HCT116 (cell line): ENCODE measurements around the gene ROCK1. TPM values are rescaled to one million over a fixed set of nuclear protein-coding genes. Genes with fewer than 3 reads are reported as not detected.

Experiments
- ATAC-seq: fragments of 200-7000 bp; cut with Tn5 transposase; 2 replicates; pipeline ENCODE4 v1.9.1; 2020; ENCODE audit warnings: mild to moderate bottlenecking, moderate library complexity
- BruUV-seq: library from RNA; stranded (reverse); fragments of 400-500 nt; replicated peaks from 2 replicates; lab custom pipeline; 2021; lab: Mats Ljungman, UMichigan
- CTCF ChIA-PET: fragments of 300-600 bp; sonication (Branson Sonifier 250); formaldehyde crosslinking; loops from one replicate; lab custom pipeline; 2021; ENCODE audit warnings: antibody characterized with exemption; lab: Charles Lee
- POLR2A ChIA-PET: fragments of 300-600, 350-600 bp; sonication (Branson Sonifier 250); formaldehyde crosslinking; loops from one replicate; lab custom pipeline; 2021; ENCODE audit warnings: antibody characterized with exemption; lab: Charles Lee
- RAD21 ChIA-PET, 2 experiments: fragments of 300-600 bp; sonication (Branson Sonifier 250); formaldehyde crosslinking; loops; one replicate each; lab custom pipeline; 2023; ENCODE audit warnings: low total read pairs in 2 of 2; ENCODE audit not compliant: uncharacterized antibody in 2 of 2, unreplicated experiment in 2 of 2, low non-redundant PET in 1 of 2; lab: Charles Lee
- DNase-seq: peaks from one replicate; pipeline ENCODE4 v3.0.0-alpha.2; 2010; ENCODE audit warnings: low read depth, low spot score
- H2AFZ ChIP-seq: fragments of 200-600 bp; shearing (Covaris generic), sonication (generic); 2 replicates; pipeline ENCODE4 v1.6.1; 2017; ENCODE audit warnings: low read depth, mixed run types, mixed read lengths, antibody characterized with exemption, low read length; ENCODE audit not compliant: poor library complexity, severe bottlenecking
- H3K27ac ChIP-seq: 2 replicates; pipeline ENCODE4 v1.5.1; 2012; ENCODE audit warnings: low read depth, low read length
- H3K27me3 ChIP-seq: fragments of 200-600 bp; sonication (generic); 2 replicates; pipeline ENCODE4 v1.6.1; 2016; ENCODE audit warnings: mixed run types, low read length, mixed read lengths; ENCODE audit not compliant: insufficient read depth
- H3K36me3 ChIP-seq, 2 experiments: fragments of 200-500 bp in 1 of 2; fragments of 200-600 bp in 1 of 2; sonication (Bioruptor generic) in 1 of 2; sonication (generic) in 1 of 2; 2 replicates each; pipeline versions ENCODE4 v1.5.1 to v1.6.1; 2014 to 2016; ENCODE audit warnings: low read length in 2 of 2, inconsistent platforms in 1 of 2, mixed read lengths in 1 of 2, mixed run types in 1 of 2; ENCODE audit not compliant: insufficient read depth in 2 of 2, control insufficient read depth in 1 of 2
- H3K4me1 ChIP-seq, 2 experiments: fragments of 200-600 bp in 1 of 2; sonication (generic) in 1 of 2; 2 replicates each; pipeline versions ENCODE4 v1.5.1 to v1.6.1; 2012 to 2017; ENCODE audit warnings: low read length in 2 of 2, inconsistent platforms in 1 of 2, mild to moderate bottlenecking in 1 of 2, mixed read lengths in 1 of 2, mixed run types in 1 of 2, moderate library complexity in 1 of 2; ENCODE audit not compliant: insufficient read depth in 2 of 2, control insufficient read depth in 1 of 2
- H3K4me2 ChIP-seq: fragments of 200-600 bp; sonication (generic); 2 replicates; pipeline ENCODE4 v1.6.1; 2017; ENCODE audit warnings: mixed run types, low read length, mixed read lengths
- H3K4me3 ChIP-seq, 2 experiments: fragments of 200-600 bp in 1 of 2; sonication (generic) in 1 of 2; replicated peaks in 1 of 2; 2 replicates each; pipeline ENCODE4 v1.5.1; 2011 to 2016; ENCODE audit warnings: low read length in 2 of 2, control low read depth in 1 of 2, low read depth in 1 of 2, mild to moderate bottlenecking in 1 of 2, mixed read lengths in 1 of 2, mixed run types in 1 of 2
- H3K79me2 ChIP-seq: fragments of 200-600 bp; sonication (generic); 2 replicates; pipeline ENCODE4 v1.6.1; 2017; ENCODE audit warnings: mild to moderate bottlenecking, mixed run types, low read length, moderate library complexity, mixed read lengths; ENCODE audit not compliant: insufficient read depth
- H3K9ac ChIP-seq: fragments of 200-600 bp; sonication (generic); 2 replicates; pipeline ENCODE4 v1.6.1; 2016; ENCODE audit warnings: low read length, mixed read lengths
- H3K9me2 ChIP-seq: fragments of 200-600 bp; sonication (generic), shearing (Covaris generic); 2 replicates; pipeline ENCODE4 v1.6.1; 2017; ENCODE audit warnings: mixed run types, mild to moderate bottlenecking, moderate library complexity; ENCODE audit not compliant: insufficient read depth
- H3K9me3 ChIP-seq, 2 experiments: fragments of 200-500 bp in 1 of 2; fragments of 200-600 bp in 1 of 2; sonication (Bioruptor generic) in 1 of 2; sonication (generic) in 1 of 2; 2 replicates each; pipeline ENCODE4 v1.6.1; 2014 to 2017; ENCODE audit warnings: low read length in 2 of 2, mixed read lengths in 2 of 2, inconsistent platforms in 1 of 2, low read depth in 1 of 2, mild to moderate bottlenecking in 1 of 2, mixed run types in 1 of 2, moderate library complexity in 1 of 2; ENCODE audit not compliant: control insufficient read depth in 1 of 2, insufficient read depth in 1 of 2
- H4K20me1 ChIP-seq: fragments of 200-600 bp; sonication (generic), shearing (Covaris generic); 2 replicates; pipeline ENCODE4 v1.6.1; 2017; ENCODE audit warnings: mixed run types, mild to moderate bottlenecking, moderate library complexity; ENCODE audit not compliant: insufficient read depth
- CBX3 ChIP-seq: IDR thresholded peaks from 2 replicates; pipeline ENCODE4 v1.6.1; 2012; ENCODE audit warnings: low read depth
- CEBPB ChIP-seq: IDR thresholded peaks from 2 replicates; pipeline ENCODE4 v1.6.1; 2012; ENCODE audit warnings: low read depth
- CTCF ChIP-seq, 3 experiments: fragments of 200-600 bp in 1 of 3; sonication (generic) in 1 of 3; IDR thresholded peaks in 2 of 3; conservative IDR thresholded peaks in 1 of 3; 2 replicates each; pipeline ENCODE4 v1.5.1; 2012 to 2017; ENCODE audit warnings: low read depth in 2 of 3, low read length in 2 of 3, antibody characterized with exemption in 1 of 3, borderline replicate concordance in 1 of 3, control low read depth in 1 of 3, mild to moderate bottlenecking in 1 of 3, mixed read lengths in 1 of 3, mixed run types in 1 of 3, moderate library complexity in 1 of 3; ENCODE audit not compliant: insufficient read depth in 1 of 3
- EZH2phosphoT487 ChIP-seq: fragments of 200-600 bp; IDR thresholded peaks from 2 replicates; pipeline ENCODE4 v1.6.1; 2018; ENCODE audit warnings: antibody characterized with exemption, borderline replicate concordance
- MAX ChIP-seq: IDR thresholded peaks from 2 replicates; pipeline ENCODE4 v1.6.1; 2012
- POLR2A ChIP-seq: IDR thresholded peaks from 2 replicates; pipeline ENCODE4 v1.7.0; 2011; ENCODE audit warnings: borderline replicate concordance; ENCODE audit not compliant: insufficient read depth, insufficient read length; ENCODE audit errors: extremely low read depth
- POLR2AphosphoS5 ChIP-seq: IDR thresholded peaks from 2 replicates; pipeline ENCODE4 v1.6.1; 2011; ENCODE audit warnings: mild to moderate bottlenecking, low read depth, low read length, moderate library complexity
- RAD21 ChIP-seq: IDR thresholded peaks from 2 replicates; pipeline ENCODE4 v1.6.1; 2012; ENCODE audit warnings: low read depth, mild to moderate bottlenecking
- SIN3A ChIP-seq: IDR thresholded peaks from 2 replicates; pipeline ENCODE4 v1.6.1; 2012; ENCODE audit warnings: low read depth
- SP1 ChIP-seq: IDR thresholded peaks from 2 replicates; pipeline ENCODE4 v1.6.1; 2012; ENCODE audit warnings: low read depth
- YY1 ChIP-seq: IDR thresholded peaks from 2 replicates; pipeline ENCODE4 v1.6.1; 2011; ENCODE audit warnings: low read length, low read depth, moderate library complexity, mild to moderate bottlenecking; ENCODE audit not compliant: insufficient replicate concordance; ENCODE audit errors: extremely low read depth
- ZFX ChIP-seq: fragments of 450-650 bp; IDR thresholded peaks from 2 replicates; pipeline ENCODE4 v1.6.1; 2017
- ZNF274 ChIP-seq: fragments of 200-500 bp; sonication (Bioruptor generic); IDR thresholded peaks from 2 replicates; pipeline ENCODE4 v1.6.1; 2014; ENCODE audit warnings: mild to moderate bottlenecking, low read depth, low read length, inconsistent platforms
- intact Hi-C: fragments of 100-400 bp; cut with micrococcal nuclease; formaldehyde crosslinking; loops from 2 replicates; pipeline ENCODE4 v1.10.0; 2022
- total RNA-seq: library from RNA; stranded (reverse); gene quantifications from one replicate; pipeline ENCODE4 v1.2.1, GENCODE V29; 2021; ENCODE audit not compliant: unreplicated experiment

The ROCK1 gene
- total RNA-seq, 1 experiment from 2014 or later, result 38.1 TPM

GRCh38 chr18:21123290-21123926, 11.8 kb upstream of the ROCK1 start:
- H3K27me3 ChIP-seq, result no peaks in the 10 kb centered on the region
- H3K4me1 ChIP-seq, result no peaks in the 10 kb centered on the region
- ChIA-PET CTCF (no interaction called here), POLR2A (no interaction called here), RAD21 (no interaction called here)
- ATAC-seq, result no peak
- intact Hi-C loops, result no loop called here
- no peaks in the 10 kb centered on the region for H3K36me3 ChIP-seq
- no peaks in the 10 kb centered on the region for H3K9me3 ChIP-seq
- no peaks in the 10 kb centered on the region for H3K79me2 ChIP-seq
- H2AFZ ChIP-seq, result no peak overlapping the region
- TF ChIP-seq POLR2A, result no peak
- no peak for TF ChIP-seq SP1
- no peak for TF ChIP-seq MAX
- TF ChIP-seq CTCF (IDR thresholded peaks at IDR 0.05 in 2 of 3, conservative IDR thresholded peaks at IDR 0.05 in 1 of 3; ENCODE audit: borderline replicate concordance in 1 of 3, insufficient read depth in 1 of 3, low read depth in 2 of 3, low read length in 2 of 3), result no peak
- no peak for TF ChIP-seq CEBPB
- no peak for TF ChIP-seq POLR2AphosphoS5
- TF ChIP-seq EZH2phosphoT487, result no peak
- no peak for TF ChIP-seq RAD21
- TF ChIP-seq CBX3, result no peak
- no peak for TF ChIP-seq ZFX
- TF ChIP-seq ZNF274, result no peak
- no peak for TF ChIP-seq YY1
- no peak for TF ChIP-seq SIN3A
- no peak overlapping the region for H3K9ac ChIP-seq
- no TSS peak for BruUV-seq
- H3K4me2 ChIP-seq, result no peak overlapping the region
- H3K9me2 ChIP-seq, result no peaks in the 10 kb centered on the region
- DNase-seq, result no peak
- no peaks in the 10 kb centered on the region for H4K20me1 ChIP-seq
- H3K4me3 ChIP-seq, result no peak overlapping the region
- H3K27ac ChIP-seq, result no peak overlapping the region
